GM23338 (cell line): Measurements from ENCODE around the gene RGS3. TPM values are rescaled to one million over a fixed set of nuclear protein-coding genes. Genes with fewer than 3 reads are reported as not detected.

ENCODE experiments used
- ATAC-seq: fragments of 200-7000 bp; cut with Tn5 transposase; 3 replicates; pipeline ENCODE4 v1.9.1; 2020
- DNase-seq: peaks from one replicate; pipeline ENCODE4 v3.0.0-alpha.2; 2015; ENCODE audit warnings: low spot score
- H2AFZ ChIP-seq: fragments of 200-600 bp; sonication (generic); 2 replicates; pipeline ENCODE4 v1.8.0; 2016; ENCODE audit warnings: antibody characterized with exemption, mild to moderate bottlenecking, moderate library complexity
- H3F3A ChIP-seq: fragments of 200-600 bp; sonication (generic); replicated peaks from 2 replicates; pipeline ENCODE4 v1.8.0; 2017; ENCODE audit warnings: antibody characterized with exemption, mixed run types, low read depth
- H3K27ac ChIP-seq: fragments of 200-600 bp; sonication (generic); 2 replicates; pipeline ENCODE4 v1.6.1; 2016; ENCODE audit warnings: low read depth
- H3K27me3 ChIP-seq: fragments of 200-600 bp; sonication (generic); 2 replicates; pipeline ENCODE4 v1.8.0; 2016; ENCODE audit warnings: mild to moderate bottlenecking, mixed run types, moderate library complexity; ENCODE audit not compliant: insufficient read depth
- H3K36me3 ChIP-seq: fragments of 200-600 bp; sonication (generic); 2 replicates; pipeline ENCODE4 v1.8.0; 2016; ENCODE audit warnings: mild to moderate bottlenecking; ENCODE audit not compliant: insufficient read depth
- H3K4me1 ChIP-seq: fragments of 200-600 bp; sonication (generic); 2 replicates; pipeline ENCODE4 v1.8.0; 2016; ENCODE audit warnings: mild to moderate bottlenecking, moderate library complexity; ENCODE audit not compliant: insufficient read depth
- H3K4me2 ChIP-seq: fragments of 200-600 bp; sonication (generic); 2 replicates; pipeline ENCODE4 v1.7.1; 2017; ENCODE audit warnings: mixed run types
- H3K4me3 ChIP-seq: fragments of 200-600 bp; sonication (generic); 2 replicates; pipeline ENCODE4 v1.6.1; 2016; ENCODE audit warnings: mixed run types
- H3K79me2 ChIP-seq: fragments of 200-600 bp; sonication (generic); replicated peaks from 2 replicates; pipeline ENCODE4 v1.8.0; 2017; ENCODE audit warnings: mild to moderate bottlenecking; ENCODE audit not compliant: insufficient read depth
- H3K9me2 ChIP-seq: fragments of 200-600 bp; sonication (generic); 2 replicates; pipeline ENCODE4 v1.8.0; 2017; ENCODE audit not compliant: insufficient read depth
- H4K20me1 ChIP-seq: fragments of 200-600 bp; sonication (generic); replicated peaks from 2 replicates; pipeline ENCODE4 v1.8.0; 2017; ENCODE audit warnings: mild to moderate bottlenecking; ENCODE audit not compliant: insufficient read depth
- H3K27ac Mint-ChIP-seq: 2 replicates; pipeline ENCODE4 v1.8.0; 2020; ENCODE audit warnings: inconsistent platforms, mild to moderate bottlenecking, moderate library complexity, mixed read lengths
- H3K27me3 Mint-ChIP-seq: 3 replicates; pipeline ENCODE4 v1.8.0; 2022; ENCODE audit warnings: low read depth, mild to moderate bottlenecking, moderate library complexity, mixed read lengths, inconsistent platforms; ENCODE audit not compliant: insufficient read depth, poor library complexity
- H3K36me3 Mint-ChIP-seq: 3 replicates; pipeline ENCODE4 v1.8.0; 2021; ENCODE audit warnings: low read depth, mild to moderate bottlenecking, inconsistent platforms, moderate library complexity, mixed read lengths
- H3K4me1 Mint-ChIP-seq: 3 replicates; pipeline ENCODE4 v1.8.0; 2020; ENCODE audit warnings: mild to moderate bottlenecking, inconsistent platforms, mixed read lengths
- H3K4me3 Mint-ChIP-seq: 3 replicates; pipeline ENCODE4 v1.8.0; 2021; ENCODE audit warnings: moderate library complexity, mild to moderate bottlenecking, inconsistent platforms, mixed read lengths
- H3K9me3 Mint-ChIP-seq: 3 replicates; pipeline ENCODE4 v1.8.0; 2020; ENCODE audit warnings: moderate library complexity, mild to moderate bottlenecking, inconsistent platforms, mixed read lengths
- EZH2 ChIP-seq: fragments of 200-600 bp; sonication (generic); IDR thresholded peaks from one replicate; pipeline ENCODE4 v1.8.0; 2017; ENCODE audit warnings: antibody characterized with exemption, mild to moderate bottlenecking, low read depth; ENCODE audit not compliant: unreplicated experiment
- JUNB ChIP-seq: IDR thresholded peaks from one replicate; pipeline ENCODE4 v1.6.1; 2016; ENCODE audit warnings: antibody characterized with exemption; ENCODE audit not compliant: unreplicated experiment
- POLR2AphosphoS5 ChIP-seq: IDR thresholded peaks from 2 replicates; pipeline ENCODE4 v1.6.1; 2016; ENCODE audit warnings: antibody characterized with exemption, low read depth
- STAT1 ChIP-seq: IDR thresholded peaks from one replicate; pipeline ENCODE4 v1.6.1; 2016; ENCODE audit warnings: antibody characterized with exemption; ENCODE audit not compliant: unreplicated experiment
- ZNF114 ChIP-seq: fragments of 250-450 bp; sonication (Bioruptor Pico); IDR thresholded peaks from 2 replicates; pipeline ENCODE4 v1.5.0; 2020; ENCODE audit warnings: mild to moderate bottlenecking, moderate library complexity
- ZNF331 ChIP-seq: fragments of 250-450 bp; sonication (Bioruptor Pico); IDR thresholded peaks from 2 replicates; pipeline ENCODE4 v1.5.0; 2020; ENCODE audit warnings: low read depth, mild to moderate bottlenecking, moderate library complexity
- polyA plus RNA-seq: library from polyadenylated mRNA; unstranded; fragments of >200 nt; fragmentation: Nextera tagmentation; extraction: Ambion mirVana; gene quantifications from 2 replicates; pipeline ENCODE4 v1.2.1, GENCODE V29; 2016
- total RNA-seq: library from RNA; depleted of rRNA; stranded (reverse); fragments of >200 nt; shearing (Covaris generic); gene quantifications from 2 replicates; pipeline ENCODE4 v1.2.3, GENCODE V29; 2014
- TF ChIP-seq, protein P1 (sequence below): fragments of 250-450 bp; sonication (Bioruptor Pico); IDR thresholded peaks from 2 replicates; pipeline ENCODE4 v1.5.0; 2020; ENCODE audit warnings: mild to moderate bottlenecking, moderate library complexity
- TF ChIP-seq, protein P2 (sequence below): IDR thresholded peaks from 2 replicates; pipeline ENCODE4 v1.6.1; 2016; ENCODE audit warnings: antibody characterized with exemption
- TF ChIP-seq, protein P3 (sequence below), 2 experiments: fragments of 200-600 bp in 1 of 2; sonication (generic) in 1 of 2; conservative IDR thresholded peaks; 2 replicates each; pipeline versions ENCODE4 v1.5.1 to v1.6.1; 2016 to 2017; ENCODE audit warnings: antibody characterized with exemption in 2 of 2, low read depth in 2 of 2, mild to moderate bottlenecking in 2 of 2, moderate library complexity in 1 of 2
- TF ChIP-seq, protein P4 (sequence below): IDR thresholded peaks from one replicate; pipeline ENCODE4 v1.6.1; 2018; ENCODE audit warnings: antibody characterized with exemption; ENCODE audit not compliant: unreplicated experiment

The RGS3 gene
- total and polyA plus RNA-seq, 2 experiments from 2014 or later: 14.2 to 24.3 TPM

DNA sequence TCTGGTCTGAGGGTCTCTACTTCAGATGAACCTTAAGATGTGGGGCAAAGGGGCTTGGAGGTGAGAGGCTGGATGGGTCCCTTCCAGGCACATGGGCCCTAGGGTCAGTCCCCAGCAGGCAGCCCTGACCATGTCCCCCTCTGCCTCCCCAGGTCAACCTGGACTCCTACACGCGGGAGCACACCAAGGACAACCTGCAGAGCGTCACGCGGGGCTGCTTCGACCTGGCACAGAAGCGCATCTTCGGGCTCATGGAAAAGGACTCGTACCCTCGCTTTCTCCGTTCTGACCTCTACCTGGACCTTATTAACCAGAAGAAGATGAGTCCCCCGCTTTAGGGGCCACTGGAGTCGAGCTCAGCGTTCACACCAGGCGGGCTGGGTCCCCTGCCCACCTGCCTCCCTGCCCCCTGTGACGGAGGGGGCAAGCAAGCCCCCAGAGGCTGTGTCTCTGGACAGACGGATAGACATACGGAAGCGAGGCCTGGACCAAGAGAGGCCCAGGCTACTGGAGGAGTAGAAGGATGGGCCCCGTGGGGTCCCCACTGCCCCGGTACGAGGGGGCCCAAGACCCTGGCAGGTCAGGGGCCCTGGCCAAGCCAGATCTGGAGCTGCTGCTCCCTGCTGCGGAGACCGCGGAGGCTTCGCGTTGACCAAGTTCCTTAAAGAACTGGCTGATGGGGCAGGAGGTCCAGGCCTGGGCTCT is 133.2 kb downstream of the RGS3 start (continued):
- TF ChIP-seq, protein P1, sequence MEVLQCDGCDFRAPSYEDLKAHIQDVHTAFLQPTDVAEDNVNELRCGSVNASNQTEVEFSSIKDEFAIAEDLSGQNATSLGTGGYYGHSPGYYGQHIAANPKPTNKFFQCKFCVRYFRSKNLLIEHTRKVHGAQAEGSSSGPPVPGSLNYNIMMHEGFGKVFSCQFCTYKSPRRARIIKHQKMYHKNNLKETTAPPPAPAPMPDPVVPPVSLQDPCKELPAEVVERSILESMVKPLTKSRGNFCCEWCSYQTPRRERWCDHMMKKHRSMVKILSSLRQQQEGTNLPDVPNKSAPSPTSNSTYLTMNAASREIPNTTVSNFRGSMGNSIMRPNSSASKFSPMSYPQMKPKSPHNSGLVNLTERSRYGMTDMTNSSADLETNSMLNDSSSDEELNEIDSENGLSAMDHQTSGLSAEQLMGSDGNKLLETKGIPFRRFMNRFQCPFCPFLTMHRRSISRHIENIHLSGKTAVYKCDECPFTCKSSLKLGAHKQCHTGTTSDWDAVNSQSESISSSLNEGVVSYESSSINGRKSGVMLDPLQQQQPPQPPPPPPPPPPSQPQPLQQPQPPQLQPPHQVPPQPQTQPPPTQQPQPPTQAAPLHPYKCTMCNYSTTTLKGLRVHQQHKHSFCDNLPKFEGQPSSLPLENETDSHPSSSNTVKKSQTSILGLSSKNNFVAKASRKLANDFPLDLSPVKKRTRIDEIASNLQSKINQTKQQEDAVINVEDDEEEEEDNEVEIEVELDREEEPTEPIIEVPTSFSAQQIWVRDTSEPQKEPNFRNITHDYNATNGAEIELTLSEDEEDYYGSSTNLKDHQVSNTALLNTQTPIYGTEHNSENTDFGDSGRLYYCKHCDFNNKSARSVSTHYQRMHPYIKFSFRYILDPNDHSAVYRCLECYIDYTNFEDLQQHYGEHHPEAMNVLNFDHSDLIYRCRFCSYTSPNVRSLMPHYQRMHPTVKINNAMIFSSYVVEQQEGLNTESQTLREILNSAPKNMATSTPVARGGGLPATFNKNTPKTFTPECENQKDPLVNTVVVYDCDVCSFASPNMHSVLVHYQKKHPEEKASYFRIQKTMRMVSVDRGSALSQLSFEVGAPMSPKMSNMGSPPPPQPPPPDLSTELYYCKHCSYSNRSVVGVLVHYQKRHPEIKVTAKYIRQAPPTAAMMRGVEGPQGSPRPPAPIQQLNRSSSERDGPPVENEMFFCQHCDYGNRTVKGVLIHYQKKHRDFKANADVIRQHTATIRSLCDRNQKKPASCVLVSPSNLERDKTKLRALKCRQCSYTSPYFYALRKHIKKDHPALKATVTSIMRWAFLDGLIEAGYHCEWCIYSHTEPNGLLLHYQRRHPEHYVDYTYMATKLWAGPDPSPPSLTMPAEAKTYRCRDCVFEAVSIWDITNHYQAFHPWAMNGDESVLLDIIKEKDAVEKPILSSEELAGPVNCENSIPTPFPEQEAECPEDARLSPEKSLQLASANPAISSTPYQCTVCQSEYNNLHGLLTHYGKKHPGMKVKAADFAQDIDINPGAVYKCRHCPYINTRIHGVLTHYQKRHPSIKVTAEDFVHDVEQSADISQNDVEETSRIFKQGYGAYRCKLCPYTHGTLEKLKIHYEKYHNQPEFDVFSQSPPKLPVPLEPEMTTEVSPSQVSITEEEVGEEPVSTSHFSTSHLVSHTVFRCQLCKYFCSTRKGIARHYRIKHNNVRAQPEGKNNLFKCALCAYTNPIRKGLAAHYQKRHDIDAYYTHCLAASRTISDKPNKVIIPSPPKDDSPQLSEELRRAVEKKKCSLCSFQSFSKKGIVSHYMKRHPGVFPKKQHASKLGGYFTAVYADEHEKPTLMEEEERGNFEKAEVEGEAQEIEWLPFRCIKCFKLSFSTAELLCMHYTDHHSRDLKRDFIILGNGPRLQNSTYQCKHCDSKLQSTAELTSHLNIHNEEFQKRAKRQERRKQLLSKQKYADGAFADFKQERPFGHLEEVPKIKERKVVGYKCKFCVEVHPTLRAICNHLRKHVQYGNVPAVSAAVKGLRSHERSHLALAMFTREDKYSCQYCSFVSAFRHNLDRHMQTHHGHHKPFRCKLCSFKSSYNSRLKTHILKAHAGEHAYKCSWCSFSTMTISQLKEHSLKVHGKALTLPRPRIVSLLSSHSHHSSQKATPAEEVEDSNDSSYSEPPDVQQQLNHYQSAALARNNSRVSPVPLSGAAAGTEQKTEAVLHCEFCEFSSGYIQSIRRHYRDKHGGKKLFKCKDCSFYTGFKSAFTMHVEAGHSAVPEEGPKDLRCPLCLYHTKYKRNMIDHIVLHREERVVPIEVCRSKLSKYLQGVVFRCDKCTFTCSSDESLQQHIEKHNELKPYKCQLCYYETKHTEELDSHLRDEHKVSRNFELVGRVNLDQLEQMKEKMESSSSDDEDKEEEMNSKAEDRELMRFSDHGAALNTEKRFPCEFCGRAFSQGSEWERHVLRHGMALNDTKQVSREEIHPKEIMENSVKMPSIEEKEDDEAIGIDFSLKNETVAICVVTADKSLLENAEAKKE (CRISPR knock-in tag): no peak
- TF ChIP-seq, protein P2, sequence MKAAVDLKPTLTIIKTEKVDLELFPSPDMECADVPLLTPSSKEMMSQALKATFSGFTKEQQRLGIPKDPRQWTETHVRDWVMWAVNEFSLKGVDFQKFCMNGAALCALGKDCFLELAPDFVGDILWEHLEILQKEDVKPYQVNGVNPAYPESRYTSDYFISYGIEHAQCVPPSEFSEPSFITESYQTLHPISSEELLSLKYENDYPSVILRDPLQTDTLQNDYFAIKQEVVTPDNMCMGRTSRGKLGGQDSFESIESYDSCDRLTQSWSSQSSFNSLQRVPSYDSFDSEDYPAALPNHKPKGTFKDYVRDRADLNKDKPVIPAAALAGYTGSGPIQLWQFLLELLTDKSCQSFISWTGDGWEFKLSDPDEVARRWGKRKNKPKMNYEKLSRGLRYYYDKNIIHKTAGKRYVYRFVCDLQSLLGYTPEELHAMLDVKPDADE: no peak
- TF ChIP-seq ZNF331: no peak

DNA sequence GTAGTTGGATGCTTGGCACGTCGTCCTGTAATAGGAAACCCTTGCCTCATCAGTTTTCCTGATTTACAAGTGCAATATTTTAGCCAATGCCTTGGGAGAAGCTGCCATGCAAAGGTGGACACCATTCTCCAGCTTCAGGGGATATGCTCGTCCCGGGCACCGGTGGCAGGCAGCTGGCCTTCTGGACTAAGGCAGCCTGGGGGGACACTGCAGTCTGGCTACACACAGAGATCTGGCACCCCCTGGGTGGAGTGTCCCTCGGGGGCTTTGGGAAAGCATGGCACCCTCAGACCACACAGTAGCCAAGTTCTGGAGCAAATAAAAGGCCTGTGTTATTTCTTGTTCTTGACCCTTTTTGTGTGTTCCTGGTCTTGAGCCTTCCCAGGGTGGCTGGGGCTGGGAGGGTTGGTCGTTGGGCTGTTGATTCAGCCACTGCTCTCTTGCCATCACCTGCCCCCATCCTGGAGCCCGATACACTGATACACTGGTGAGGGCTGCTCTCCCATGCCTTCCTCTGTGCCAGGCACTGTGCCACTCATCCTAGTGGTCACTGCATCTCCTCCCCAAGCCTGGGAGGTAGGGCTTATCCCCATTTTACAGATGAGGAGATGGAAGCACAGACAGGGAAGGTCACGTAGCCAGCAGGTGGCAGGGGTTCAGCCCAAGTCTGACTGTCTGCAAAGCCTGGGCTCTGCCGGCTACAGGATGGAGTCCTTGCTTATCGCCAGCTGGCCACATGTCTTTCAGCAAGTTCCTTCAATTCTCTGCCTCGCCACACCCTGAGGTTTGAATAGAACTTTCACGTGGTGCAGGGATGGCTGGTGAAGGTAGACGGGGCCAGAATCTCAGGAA is 134.1 kb downstream of the RGS3 start:
- ATAC-seq: no peak
- Histone ChIP-seq H3K36me3 (no peaks in the 10 kb centered on the region; the same call in 1 of the 2 replicates), H3K27me3 (no peaks in the 10 kb centered on the region), H3K4me3 (no peak overlapping the region), H3F3A (0 out of 2 replicates have a peak, but pooled peaks cover 4% of the 10 kb centered on the region), H3K4me2 (no peak overlapping the region), H3K4me1 (peaks cover 27% of the 10 kb centered on the region), H4K20me1 (no peaks in the 10 kb centered on the region), H3K27ac (no peak overlapping the region), H3K79me2 (no peaks in the 10 kb centered on the region), H2AFZ (no peak overlapping the region), H3K9me2 (no peaks in the 10 kb centered on the region)
- peaks cover 5% of the 10 kb centered on the region for H3K27me3 Mint-ChIP-seq
- no peak overlapping the region for H3K27ac Mint-ChIP-seq
- DNase-seq: no peak
- no peak overlapping the region for H3K4me3 Mint-ChIP-seq
- no peaks in the 10 kb centered on the region for H3K9me3 Mint-ChIP-seq
- H3K36me3 Mint-ChIP-seq: peaks cover 15% of the 10 kb centered on the region
- peaks cover 32% of the 10 kb centered on the region for H3K4me1 Mint-ChIP-seq
- TF ChIP-seq, protein P3, sequence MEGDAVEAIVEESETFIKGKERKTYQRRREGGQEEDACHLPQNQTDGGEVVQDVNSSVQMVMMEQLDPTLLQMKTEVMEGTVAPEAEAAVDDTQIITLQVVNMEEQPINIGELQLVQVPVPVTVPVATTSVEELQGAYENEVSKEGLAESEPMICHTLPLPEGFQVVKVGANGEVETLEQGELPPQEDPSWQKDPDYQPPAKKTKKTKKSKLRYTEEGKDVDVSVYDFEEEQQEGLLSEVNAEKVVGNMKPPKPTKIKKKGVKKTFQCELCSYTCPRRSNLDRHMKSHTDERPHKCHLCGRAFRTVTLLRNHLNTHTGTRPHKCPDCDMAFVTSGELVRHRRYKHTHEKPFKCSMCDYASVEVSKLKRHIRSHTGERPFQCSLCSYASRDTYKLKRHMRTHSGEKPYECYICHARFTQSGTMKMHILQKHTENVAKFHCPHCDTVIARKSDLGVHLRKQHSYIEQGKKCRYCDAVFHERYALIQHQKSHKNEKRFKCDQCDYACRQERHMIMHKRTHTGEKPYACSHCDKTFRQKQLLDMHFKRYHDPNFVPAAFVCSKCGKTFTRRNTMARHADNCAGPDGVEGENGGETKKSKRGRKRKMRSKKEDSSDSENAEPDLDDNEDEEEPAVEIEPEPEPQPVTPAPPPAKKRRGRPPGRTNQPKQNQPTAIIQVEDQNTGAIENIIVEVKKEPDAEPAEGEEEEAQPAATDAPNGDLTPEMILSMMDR (conservative IDR thresholded peaks at IDR 0.05; ENCODE audit: low read depth in 2 of 2): no peak
- TF ChIP-seq JUNB (no peak), POLR2AphosphoS5 (no peak), ZNF114 (CRISPR knock-in tag) (no peak), EZH2 (no peak), ZNF331 (no peak), STAT1 (no peak)
- TF ChIP-seq, protein P4, sequence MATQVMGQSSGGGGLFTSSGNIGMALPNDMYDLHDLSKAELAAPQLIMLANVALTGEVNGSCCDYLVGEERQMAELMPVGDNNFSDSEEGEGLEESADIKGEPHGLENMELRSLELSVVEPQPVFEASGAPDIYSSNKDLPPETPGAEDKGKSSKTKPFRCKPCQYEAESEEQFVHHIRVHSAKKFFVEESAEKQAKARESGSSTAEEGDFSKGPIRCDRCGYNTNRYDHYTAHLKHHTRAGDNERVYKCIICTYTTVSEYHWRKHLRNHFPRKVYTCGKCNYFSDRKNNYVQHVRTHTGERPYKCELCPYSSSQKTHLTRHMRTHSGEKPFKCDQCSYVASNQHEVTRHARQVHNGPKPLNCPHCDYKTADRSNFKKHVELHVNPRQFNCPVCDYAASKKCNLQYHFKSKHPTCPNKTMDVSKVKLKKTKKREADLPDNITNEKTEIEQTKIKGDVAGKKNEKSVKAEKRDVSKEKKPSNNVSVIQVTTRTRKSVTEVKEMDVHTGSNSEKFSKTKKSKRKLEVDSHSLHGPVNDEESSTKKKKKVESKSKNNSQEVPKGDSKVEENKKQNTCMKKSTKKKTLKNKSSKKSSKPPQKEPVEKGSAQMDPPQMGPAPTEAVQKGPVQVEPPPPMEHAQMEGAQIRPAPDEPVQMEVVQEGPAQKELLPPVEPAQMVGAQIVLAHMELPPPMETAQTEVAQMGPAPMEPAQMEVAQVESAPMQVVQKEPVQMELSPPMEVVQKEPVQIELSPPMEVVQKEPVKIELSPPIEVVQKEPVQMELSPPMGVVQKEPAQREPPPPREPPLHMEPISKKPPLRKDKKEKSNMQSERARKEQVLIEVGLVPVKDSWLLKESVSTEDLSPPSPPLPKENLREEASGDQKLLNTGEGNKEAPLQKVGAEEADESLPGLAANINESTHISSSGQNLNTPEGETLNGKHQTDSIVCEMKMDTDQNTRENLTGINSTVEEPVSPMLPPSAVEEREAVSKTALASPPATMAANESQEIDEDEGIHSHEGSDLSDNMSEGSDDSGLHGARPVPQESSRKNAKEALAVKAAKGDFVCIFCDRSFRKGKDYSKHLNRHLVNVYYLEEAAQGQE: no peak
